D721Med (cell line): ENCODE measurements around the gene HUWE1.

Experiments
- DNase-seq: peaks from one replicate; pipeline ENCODE4 v3.0.0; 2011; ENCODE audit warnings: low spot score; ENCODE audit not compliant: insufficient read length
- FAIRE-seq: peaks from 2 replicates; lab custom pipeline; 2011; peaks lifted over from hg19 to GRCh38; lab: Jason Lieb, UNC
- TF ChIP-seq, protein P1 (sequence below): IDR thresholded peaks from 2 replicates; pipeline ENCODE4 v1.5.1; 2012; ENCODE audit warnings: mild to moderate bottlenecking, control low read depth; ENCODE audit not compliant: insufficient read depth; ENCODE audit errors: missing control alignments

Gene HUWE1

DNA sequence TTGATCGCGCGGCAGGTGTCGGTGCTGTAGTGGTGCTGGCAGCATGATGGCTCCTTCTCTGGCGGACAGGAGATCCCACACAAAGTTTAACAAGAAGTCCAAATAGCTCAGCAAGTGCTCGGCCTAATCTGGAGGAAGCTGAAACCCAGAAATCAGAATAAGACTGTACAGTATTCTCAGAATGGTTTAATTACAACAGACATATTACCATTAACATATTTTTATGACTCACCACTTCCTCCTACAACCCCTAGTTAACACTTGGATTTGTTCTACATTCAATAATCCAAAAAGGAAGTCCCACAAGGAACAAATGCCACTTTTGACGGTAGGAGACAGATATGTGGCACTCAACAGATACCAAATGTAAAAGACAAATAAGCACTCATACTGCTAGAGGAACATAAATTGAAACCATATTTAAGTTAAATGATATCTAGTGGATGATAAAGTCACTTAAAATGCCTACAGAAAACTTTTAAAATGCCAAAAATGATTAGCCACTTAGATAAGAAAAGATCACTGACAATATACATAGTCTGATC lies 91.2 kb downstream of the HUWE1 start:
- TF ChIP-seq, protein P1, sequence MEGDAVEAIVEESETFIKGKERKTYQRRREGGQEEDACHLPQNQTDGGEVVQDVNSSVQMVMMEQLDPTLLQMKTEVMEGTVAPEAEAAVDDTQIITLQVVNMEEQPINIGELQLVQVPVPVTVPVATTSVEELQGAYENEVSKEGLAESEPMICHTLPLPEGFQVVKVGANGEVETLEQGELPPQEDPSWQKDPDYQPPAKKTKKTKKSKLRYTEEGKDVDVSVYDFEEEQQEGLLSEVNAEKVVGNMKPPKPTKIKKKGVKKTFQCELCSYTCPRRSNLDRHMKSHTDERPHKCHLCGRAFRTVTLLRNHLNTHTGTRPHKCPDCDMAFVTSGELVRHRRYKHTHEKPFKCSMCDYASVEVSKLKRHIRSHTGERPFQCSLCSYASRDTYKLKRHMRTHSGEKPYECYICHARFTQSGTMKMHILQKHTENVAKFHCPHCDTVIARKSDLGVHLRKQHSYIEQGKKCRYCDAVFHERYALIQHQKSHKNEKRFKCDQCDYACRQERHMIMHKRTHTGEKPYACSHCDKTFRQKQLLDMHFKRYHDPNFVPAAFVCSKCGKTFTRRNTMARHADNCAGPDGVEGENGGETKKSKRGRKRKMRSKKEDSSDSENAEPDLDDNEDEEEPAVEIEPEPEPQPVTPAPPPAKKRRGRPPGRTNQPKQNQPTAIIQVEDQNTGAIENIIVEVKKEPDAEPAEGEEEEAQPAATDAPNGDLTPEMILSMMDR = no peak
- DNase-seq (no peak), FAIRE-seq (no peak)

DNA sequence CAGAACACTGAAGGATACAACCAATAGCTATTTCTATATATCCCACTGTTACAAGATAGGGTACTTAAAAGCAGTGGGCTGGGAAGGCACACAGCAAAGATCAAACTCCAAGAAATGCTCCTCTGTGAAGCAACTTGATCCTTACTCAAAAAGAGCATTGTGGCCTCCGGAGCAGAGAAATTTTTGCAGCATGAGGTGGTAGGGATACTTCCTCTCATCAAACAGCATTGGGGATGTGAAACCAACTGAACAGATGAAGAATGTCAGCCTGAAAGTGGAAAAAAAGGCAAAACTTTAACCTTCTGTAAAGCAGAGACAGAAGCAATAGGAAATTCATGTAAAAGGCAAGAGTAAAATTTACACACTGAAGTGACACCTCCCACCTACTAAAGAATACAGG lies 92.2 kb downstream of the HUWE1 start:
- FAIRE-seq (no peak), DNase-seq (no peak)
- TF ChIP-seq, protein P1 = no peak

DNA sequence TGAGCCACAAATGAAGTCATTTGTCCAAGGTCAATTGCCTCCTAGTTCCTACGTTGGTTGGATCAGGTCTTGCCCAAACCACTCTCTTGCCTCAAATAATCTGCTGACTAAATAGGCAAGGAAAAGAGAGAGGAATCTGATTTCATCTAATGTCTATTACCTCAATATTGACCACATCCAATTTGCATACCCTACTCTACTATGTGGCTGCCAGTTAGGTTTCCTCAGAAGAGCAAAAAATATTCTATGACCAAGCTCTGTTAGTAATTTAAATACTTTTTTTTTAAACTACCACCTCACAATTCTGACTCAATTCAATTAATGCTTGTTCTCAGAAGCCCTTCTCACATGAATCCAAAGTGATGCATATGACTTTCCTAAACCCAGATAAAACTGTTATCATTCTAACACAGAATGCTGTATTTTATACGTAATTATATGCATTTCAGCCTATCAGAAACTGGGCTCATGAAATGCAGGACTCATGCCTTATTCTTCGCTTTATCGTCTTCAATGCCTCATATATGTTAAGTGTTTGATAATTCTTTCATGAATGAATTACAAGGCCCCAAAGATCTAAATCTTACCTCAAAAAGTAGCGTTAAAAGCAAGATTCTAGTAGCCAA lies 98.6 kb downstream of the HUWE1 start:
- TF ChIP-seq, protein P1 = no peak
- FAIRE-seq = no peak
- no peak for DNase-seq

DNA sequence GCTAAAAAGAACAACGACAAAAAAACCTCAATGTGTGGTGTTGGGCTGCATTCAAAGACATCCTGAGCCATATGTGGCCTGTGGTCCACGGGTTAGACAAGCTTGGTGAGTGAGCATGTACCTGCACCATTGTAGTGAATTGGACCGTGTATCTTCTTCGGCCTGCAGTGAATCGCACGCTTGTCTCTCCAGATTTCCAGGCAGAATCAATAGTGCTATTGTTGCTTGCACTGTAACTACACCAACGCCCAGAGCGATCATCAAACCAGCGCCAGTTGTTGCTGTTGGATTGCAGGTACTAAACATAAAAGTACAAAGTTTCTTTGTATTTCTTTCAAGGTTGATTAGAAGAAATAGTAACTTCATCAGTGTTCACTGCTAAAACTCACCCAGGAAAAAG lies 101.6 kb downstream of the HUWE1 start:
- FAIRE-seq (no peak), DNase-seq (no peak)
- TF ChIP-seq, protein P1 = no peak

DNA sequence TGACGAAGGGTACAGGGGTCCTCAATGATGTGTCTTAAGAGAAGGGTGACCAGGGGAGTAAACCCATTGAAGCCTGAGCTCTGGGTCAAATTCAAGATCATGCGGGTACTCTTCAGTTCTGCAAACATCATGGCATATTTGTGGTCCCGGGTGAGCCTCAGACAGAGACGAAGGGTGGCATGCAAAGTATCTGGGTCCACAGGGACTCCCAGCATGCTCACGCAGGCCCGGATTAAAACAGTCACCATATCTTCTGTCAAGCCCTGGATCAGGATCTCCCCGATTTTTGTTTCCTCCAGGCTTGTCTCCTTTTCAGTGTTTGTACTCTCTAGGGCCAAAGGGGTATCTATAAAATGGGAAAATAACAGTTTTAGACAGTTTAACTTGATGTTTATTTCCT lies 102.9 kb downstream of the HUWE1 start:
- TF ChIP-seq, protein P1 = no peak
- DNase-seq (no peak), FAIRE-seq (no peak)

DNA sequence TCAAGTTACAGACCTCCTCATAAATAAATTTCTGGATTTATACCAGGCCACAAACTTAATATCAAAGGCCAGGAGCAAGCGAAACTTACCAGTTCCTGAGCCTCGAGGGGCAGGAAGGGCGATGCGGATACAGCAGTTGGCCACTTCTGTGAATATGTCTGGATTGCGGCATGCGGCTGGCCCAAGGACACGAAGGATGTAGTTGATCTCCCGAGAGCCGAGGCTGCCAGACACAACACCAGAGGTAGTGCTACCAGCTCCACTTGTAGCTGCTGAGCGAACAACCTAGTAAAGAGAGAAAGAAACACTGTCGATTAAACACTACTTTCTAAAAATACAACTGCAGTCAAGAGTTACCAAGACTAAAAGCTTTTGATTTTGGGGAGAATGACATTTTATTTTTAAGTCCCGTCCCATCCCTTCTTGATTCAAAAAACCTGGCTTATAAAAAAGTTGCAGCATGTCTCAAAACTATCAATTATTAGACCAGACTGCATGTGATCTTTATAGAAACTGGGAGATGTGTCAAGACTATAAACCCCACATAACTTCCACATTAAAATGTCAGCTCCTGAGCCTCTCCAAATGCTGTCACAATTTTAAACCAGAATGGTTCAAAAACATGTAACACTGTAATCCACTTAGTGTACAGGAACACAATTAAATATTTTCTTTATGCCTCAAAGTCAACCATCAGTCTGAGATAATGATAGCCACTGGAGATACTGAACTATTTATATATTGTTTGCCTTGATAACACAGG lies 105.6 kb downstream of the HUWE1 start:
- TF ChIP-seq, protein P1 = no peak
- no peak for FAIRE-seq
- DNase-seq = no peak

DNA sequence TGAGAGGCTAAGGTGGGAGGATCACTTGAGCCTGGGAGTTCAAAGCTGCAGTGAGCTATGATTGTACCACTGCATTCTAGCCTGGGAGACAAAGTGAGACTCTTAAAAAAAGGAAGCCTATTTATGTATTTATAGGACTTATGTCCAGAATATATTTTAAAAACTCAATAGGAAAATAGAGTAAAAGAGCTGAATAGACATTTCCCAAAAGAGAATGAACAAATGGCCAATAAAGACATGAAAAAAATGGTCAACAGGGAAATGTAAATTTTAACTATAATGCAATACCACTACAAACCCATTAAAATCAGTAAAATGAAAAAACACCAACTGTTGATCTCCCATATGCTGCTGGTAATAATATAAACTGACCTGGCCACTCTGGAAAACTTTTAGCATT lies 115.0 kb downstream of the HUWE1 start:
- FAIRE-seq (no peak), DNase-seq (no peak)
- TF ChIP-seq, protein P1 = no peak
